Peyer's patch (tissue), 4 donors: ENCODE data around the gene SUMO4. TPM values are rescaled to one million over a fixed set of nuclear protein-coding genes. Genes with fewer than 3 reads are reported as not detected.

Experiments used
- DNase-seq, 3 donors: peaks; one replicate each; pipeline ENCODE4 v3.0.0-alpha.2; 2017 to 2019
- H3K27ac ChIP-seq, 4 donors: fragments of 200-600 bp; sonication (generic); one replicate each; pipeline ENCODE4 v1.5.1; 2016 to 2019
- H3K27me3 ChIP-seq, 2 donors: fragments of 200-600 bp; sonication (generic); one replicate each; pipeline ENCODE4 v1.5.1; 2019
- H3K36me3 ChIP-seq, 3 donors: fragments of 200-600 bp; sonication (generic); one replicate each; pipeline ENCODE4 v1.5.1; 2016 to 2019
- H3K4me1 ChIP-seq, 4 donors: fragments of 200-600 bp; sonication (generic); one replicate each; pipeline ENCODE4 v1.5.1; 2016 to 2019
- H3K4me3 ChIP-seq, 4 donors: fragments of 200-600 bp; sonication (generic); 1 replicate in 3 of 4; 2 replicates in 1 of 4; pipeline ENCODE4 v1.5.1; 2016 to 2019; ENCODE audit warnings: mild to moderate bottlenecking in 1 of 4
- H3K9me3 ChIP-seq, 4 donors: fragments of 200-600 bp; sonication (generic); one replicate each; pipeline ENCODE4 v1.5.1; 2016 to 2019; ENCODE audit warnings: mild to moderate bottlenecking in 1 of 4
- CTCF ChIP-seq, 6 experiments: fragments of 450-650 bp in 4 of 6; fragments of 200-600 bp in 2 of 6; sonication (generic) in 1 of 6; IDR thresholded peaks; one replicate each; pipeline ENCODE4 v1.5.1; 2017 to 2019; ENCODE audit warnings: antibody characterized with exemption in 6 of 6, mild to moderate bottlenecking in 3 of 6, moderate library complexity in 1 of 6
- POLR2A ChIP-seq, 2 donors: fragments of 450-650 bp; IDR thresholded peaks; one replicate each; pipeline ENCODE4 v1.5.1; 2017; ENCODE audit warnings: antibody characterized with exemption in 2 of 2, mild to moderate bottlenecking in 2 of 2, moderate library complexity in 2 of 2
- total RNA-seq, 4 donors: library from RNA; depleted of rRNA; stranded (reverse); fragments of >200 nt; gene quantifications; one replicate each; pipeline ENCODE4 v1.1.0, GENCODE V29; 2016

The SUMO4 gene
- total RNA-seq, 4 donors from 2014 or later: 5.1 to 8.2 (median 7.0) TPM; not detected in 1

DNA sequence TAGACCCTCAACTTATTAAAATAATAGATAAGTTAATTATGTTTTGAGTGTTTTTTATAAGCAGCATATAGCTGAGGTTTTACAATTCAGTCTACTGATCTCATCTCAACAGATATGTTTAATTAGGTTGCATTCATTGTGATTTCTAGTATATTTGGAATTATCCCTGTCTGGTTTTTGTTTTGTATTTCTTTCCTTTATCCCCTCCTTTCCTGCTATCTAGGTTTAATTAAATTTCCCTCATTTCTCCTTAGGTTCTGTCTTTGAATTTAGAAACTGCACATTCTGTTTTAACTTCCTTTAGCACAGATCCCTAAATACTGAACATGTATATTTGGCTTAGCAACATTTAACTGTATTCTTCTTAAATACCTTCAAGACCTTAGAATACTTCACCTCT, 4.9 kb upstream of the SUMO4 start:
- H3K9me3 ChIP-seq: no peaks in the 10 kb centered on the region
- H3K4me3 ChIP-seq: no peak overlapping the region
- H3K27me3 ChIP-seq: no peaks in the 10 kb centered on the region
- H3K27ac ChIP-seq: no peak overlapping the region
- DNase-seq: no peak
- peaks cover 0 to 22% (median 0%) of the 10 kb centered on the region in 3 donors for H3K36me3 ChIP-seq
- no peak for TF ChIP-seq POLR2A (IDR thresholded peaks at IDR 0.05)
- H3K4me1 ChIP-seq: no peaks in the 10 kb centered on the region

- no peak overlapping the region for H3K4me3 ChIP-seq
- no peak for TF ChIP-seq POLR2A (IDR thresholded peaks at IDR 0.05)
- TF ChIP-seq CTCF (IDR thresholded peaks at IDR 0.05): no peak
- no peaks in the 10 kb centered on the region for H3K27me3 ChIP-seq
- H3K9me3 ChIP-seq: no peaks in the 10 kb centered on the region
- no peak overlapping the region for H3K27ac ChIP-seq
- H3K4me1 ChIP-seq: no peaks in the 10 kb centered on the region
- peaks cover 0 to 28% (median 0%) of the 10 kb centered on the region in 3 donors for H3K36me3 ChIP-seq
- no peak for DNase-seq
Observed at GRCh38 chr6:149397384-149397783, 2.7 kb upstream of the SUMO4 start.

GRCh38 chr6:149403534-149403933, 3.5 kb downstream of the SUMO4 start:
- Histone ChIP-seq H3K36me3 (peaks cover 0 to 23% (median 0%) of the 10 kb centered on the region in 3 donors), H3K27me3 (no peaks in the 10 kb centered on the region), H3K4me1 (no peaks in the 10 kb centered on the region), H3K4me3 (no peak overlapping the region), H3K9me3 (no peaks in the 10 kb centered on the region), H3K27ac (no peak overlapping the region)
- DNase-seq: no peak
- no peak for TF ChIP-seq POLR2A (IDR thresholded peaks at IDR 0.05)
- TF ChIP-seq CTCF (IDR thresholded peaks at IDR 0.05): no peak

- H3K36me3 ChIP-seq: peaks cover 0 to 21% (median 0%) of the 10 kb centered on the region in 3 donors
- no peak overlapping the region for H3K27ac ChIP-seq
- DNase-seq: no peak
- H3K9me3 ChIP-seq: no peaks in the 10 kb centered on the region
- TF ChIP-seq CTCF (IDR thresholded peaks at IDR 0.05): no peak
- no peak for TF ChIP-seq POLR2A (IDR thresholded peaks at IDR 0.05)
- H3K27me3 ChIP-seq: no peaks in the 10 kb centered on the region
- H3K4me3 ChIP-seq: no peak overlapping the region
- no peaks in the 10 kb centered on the region for H3K4me1 ChIP-seq
Observed at GRCh38 chr6:149405823-149406765, 6.0 kb downstream of the SUMO4 start.

DNA sequence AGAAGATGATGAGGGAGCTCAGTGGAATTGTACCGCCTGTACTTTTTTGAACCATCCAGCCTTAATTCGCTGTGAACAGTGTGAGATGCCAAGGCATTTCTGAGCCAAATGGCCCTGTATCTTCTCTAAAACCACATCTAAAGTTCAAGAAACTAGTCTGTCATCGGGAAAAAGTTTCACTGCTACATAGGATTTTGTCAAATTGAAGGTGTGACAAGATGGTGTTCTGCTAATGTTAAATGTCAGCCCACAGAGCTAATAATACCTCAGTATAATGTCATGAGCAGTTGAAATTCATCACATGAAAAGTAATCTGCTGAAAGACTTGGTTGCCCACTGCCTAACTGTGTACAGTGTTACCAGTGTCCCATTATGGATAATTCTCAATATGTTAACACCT, 9.6 kb downstream of the SUMO4 start:
- Histone ChIP-seq H3K4me3 (no peak overlapping the region), H3K27me3 (no peaks in the 10 kb centered on the region), H3K4me1 (no peaks in the 10 kb centered on the region), H3K36me3 (peaks cover 0 to 17% (median 0%) of the 10 kb centered on the region in 3 donors), H3K9me3 (no peaks in the 10 kb centered on the region), H3K27ac (no peak overlapping the region)
- no peak for DNase-seq
- TF ChIP-seq POLR2A (IDR thresholded peaks at IDR 0.05) (no peak), CTCF (IDR thresholded peaks at IDR 0.05) (no peak)

- H3K27ac ChIP-seq: no peak overlapping the region
Observed at GRCh38 chr6:149410557-149410956, 10.5 kb downstream of the SUMO4 start.

More at GRCh38 chr6:149410557-149410956, 10.5 kb downstream of the SUMO4 start:
- H3K9me3 ChIP-seq: no peaks in the 10 kb centered on the region
- no peaks in the 10 kb centered on the region for H3K27me3 ChIP-seq
- no peaks in the 10 kb centered on the region for H3K4me1 ChIP-seq
- DNase-seq: no peak
- no peak for TF ChIP-seq POLR2A (IDR thresholded peaks at IDR 0.05)
- no peak overlapping the region for H3K4me3 ChIP-seq
- H3K36me3 ChIP-seq: peaks cover 0 to 17% (median 0%) of the 10 kb centered on the region in 3 donors
